Stomach (tissue), 9 donors: ENCODE measurements around the gene VIPR2. TPM values are rescaled to one million over a fixed set of nuclear protein-coding genes. Genes with fewer than 3 reads are reported as not detected.
A peak's percentile ranks its signal among the peaks of the same experiment; 100 is the strongest.

Experiments
- DNase-seq, 2 donors: peaks; one replicate each; pipeline versions ENCODE4 v3.0.0 to v3.0.0-alpha.2; 2013 to 2019
- H3K27ac ChIP-seq, 5 donors: fragments of 200-600 bp in 4 of 5; sonication (generic) in 4 of 5; one replicate each; pipeline ENCODE4 v1.5.1; 2013 to 2019; ENCODE audit warnings: mild to moderate bottlenecking in 1 of 5, moderate library complexity in 1 of 5
- H3K27me3 ChIP-seq, 3 donors: fragments of 200-600 bp; sonication (generic); one replicate each; pipeline ENCODE4 v1.5.1; 2017 to 2019; ENCODE audit warnings: mixed run types in 1 of 3
- H3K36me3 ChIP-seq, 4 donors: fragments of 200-600 bp; sonication (generic); 1 replicate in 3 of 4; 2 replicates in 1 of 4; pipeline ENCODE4 v1.5.1; 2016 to 2019
- H3K4me1 ChIP-seq, 4 donors: fragments of 200-600 bp; sonication (generic); one replicate each; pipeline ENCODE4 v1.5.1; 2016 to 2019
- H3K4me3 ChIP-seq, 4 donors: fragments of 200-600 bp; sonication (generic) in 3 of 4; one replicate each; pipeline ENCODE4 v1.5.1; 2016 to 2019; ENCODE audit warnings: mild to moderate bottlenecking in 1 of 4
- H3K9me3 ChIP-seq, 4 donors: fragments of 200-600 bp; sonication (generic); one replicate each; pipeline ENCODE4 v1.5.1; 2016 to 2019
- EP300 ChIP-seq: sonication (generic); formaldehyde crosslinking; IDR thresholded peaks from one replicate; pipeline ENCODE4 v1.6.1; 2017; ENCODE audit warnings: antibody characterized with exemption
- POLR2A ChIP-seq, 4 donors: fragments of 450-650 bp; IDR thresholded peaks; one replicate each; pipeline ENCODE4 v1.6.1; 2016; ENCODE audit warnings: antibody characterized with exemption in 4 of 4, control low read depth in 2 of 4, mild to moderate bottlenecking in 1 of 4, moderate library complexity in 1 of 4
- POLR2AphosphoS5 ChIP-seq, 3 donors: sonication (generic); formaldehyde crosslinking; IDR thresholded peaks; one replicate each; pipeline ENCODE4 v1.6.1; 2016; ENCODE audit warnings: antibody characterized with exemption in 3 of 3
- WGBS, 5 donors: extraction: QIAGEN DNeasy Blood & Tissue Kit in 3 of 5; methylation state at CpG; one replicate each; pipeline versions ENCODE4 v1.1.5 to v1.1.7; 2013 to 2018; 5-methylcytosine and 5-hydroxymethylcytosine counted together
- intact Hi-C: fragments of 100-400 bp; cut with DNase I; formaldehyde crosslinking; loops from one replicate; pipeline ENCODE4 v1.15.1; 2023; ENCODE audit warnings: low total_unique reads
- polyA plus RNA-seq, 3 donors: library from polyadenylated mRNA; stranded (reverse); fragments of 200-250 nt; gene quantifications; one replicate each; pipeline ENCODE4 v1.2.3, GENCODE V29; 2013
- total RNA-seq, 5 donors: library from RNA; depleted of rRNA; stranded (reverse); fragments of >200 nt; gene quantifications; one replicate each; pipeline versions ENCODE4 v1.1.0 to v1.2.3, GENCODE V29; 2014 to 2016
- TF ChIP-seq, protein P1 (sequence below), 7 experiments: fragments of 450-650 bp in 4 of 7; fragments of 200-600 bp in 3 of 7; sonication (generic) in 3 of 7; IDR thresholded peaks; one replicate each; pipeline ENCODE4 v1.5.1; 2016 to 2019; ENCODE audit warnings: antibody characterized with exemption in 7 of 7, control low read depth in 2 of 7, mild to moderate bottlenecking in 1 of 7
- donor health status: healthy with polysubstance abuse.
- donor health status: Bipolar disorder and iron deficiency.
- donor health status: healthy.

Gene VIPR2
- total and polyA plus RNA-seq, 8 donors = 1.2 to 25.4 (median 4.6) TPM

DNA sequence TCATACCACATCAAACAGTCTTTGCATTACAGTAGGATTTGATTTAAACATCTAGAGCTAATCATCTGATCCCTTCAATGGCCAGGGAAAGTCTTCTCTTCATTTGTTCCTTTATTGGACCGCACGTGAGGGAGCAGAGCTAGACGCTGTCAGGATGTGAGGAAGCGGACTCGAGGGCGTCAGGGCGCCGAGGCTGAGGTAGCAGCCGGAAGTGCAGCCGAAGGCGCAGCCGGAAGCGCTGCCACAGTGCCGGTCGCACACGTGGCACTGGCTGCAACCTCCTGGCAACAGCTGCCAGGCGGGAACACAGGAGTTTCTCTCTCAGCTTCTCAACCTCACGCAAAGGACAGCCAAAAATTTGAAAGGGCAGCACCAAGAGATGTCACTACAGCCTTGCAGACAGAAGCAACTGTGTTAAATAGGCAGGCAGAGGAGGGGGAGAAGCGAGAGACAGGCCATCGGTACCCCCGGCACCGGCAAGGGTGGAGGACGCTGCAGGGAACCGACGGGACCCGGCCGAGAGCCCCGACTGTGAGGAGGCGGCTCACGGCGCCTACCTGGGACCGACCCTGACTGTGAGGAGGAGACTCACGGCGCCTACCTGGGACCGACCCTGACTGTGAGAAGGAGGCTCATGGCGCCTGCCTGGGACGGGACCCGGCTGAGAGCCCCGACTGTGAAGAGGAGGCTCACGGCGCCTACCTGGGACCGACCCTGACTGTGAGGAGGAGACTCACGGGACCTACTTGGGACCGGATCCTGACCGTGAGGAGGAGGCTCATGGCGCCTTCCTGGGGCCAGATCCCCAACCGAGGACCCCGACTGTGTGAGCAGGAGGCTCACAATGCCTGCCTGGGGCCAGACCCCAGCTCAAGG is 32.3 kb downstream of the VIPR2 start:
- Histone ChIP-seq H3K4me1 (peaks cover 4 to 55% (median 29%) of the 10 kb centered on the region in 4 donors), H3K27me3 (peaks cover 0 to 19% (median 9%) of the 10 kb centered on the region in 3 donors), H3K36me3 (no peaks in the 10 kb centered on the region), H3K27ac (no peak overlapping the region), H3K4me3 (no peak overlapping the region), H3K9me3 (no peaks in the 10 kb centered on the region)
- DNase-seq = no peak
- 54 to 86% (median 65%) methylated on average over 36 to 48 of the region's 48 CpGs for WGBS, 5 donors
- TF ChIP-seq POLR2A (IDR thresholded peaks at IDR 0.05) (no peak), EP300 (no peak), POLR2AphosphoS5 (IDR thresholded peaks at IDR 0.05) (no peak)
- TF ChIP-seq, protein P1, sequence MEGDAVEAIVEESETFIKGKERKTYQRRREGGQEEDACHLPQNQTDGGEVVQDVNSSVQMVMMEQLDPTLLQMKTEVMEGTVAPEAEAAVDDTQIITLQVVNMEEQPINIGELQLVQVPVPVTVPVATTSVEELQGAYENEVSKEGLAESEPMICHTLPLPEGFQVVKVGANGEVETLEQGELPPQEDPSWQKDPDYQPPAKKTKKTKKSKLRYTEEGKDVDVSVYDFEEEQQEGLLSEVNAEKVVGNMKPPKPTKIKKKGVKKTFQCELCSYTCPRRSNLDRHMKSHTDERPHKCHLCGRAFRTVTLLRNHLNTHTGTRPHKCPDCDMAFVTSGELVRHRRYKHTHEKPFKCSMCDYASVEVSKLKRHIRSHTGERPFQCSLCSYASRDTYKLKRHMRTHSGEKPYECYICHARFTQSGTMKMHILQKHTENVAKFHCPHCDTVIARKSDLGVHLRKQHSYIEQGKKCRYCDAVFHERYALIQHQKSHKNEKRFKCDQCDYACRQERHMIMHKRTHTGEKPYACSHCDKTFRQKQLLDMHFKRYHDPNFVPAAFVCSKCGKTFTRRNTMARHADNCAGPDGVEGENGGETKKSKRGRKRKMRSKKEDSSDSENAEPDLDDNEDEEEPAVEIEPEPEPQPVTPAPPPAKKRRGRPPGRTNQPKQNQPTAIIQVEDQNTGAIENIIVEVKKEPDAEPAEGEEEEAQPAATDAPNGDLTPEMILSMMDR (IDR thresholded peaks at IDR 0.05) = no peak
- intact Hi-C loops = no loop called here

DNA sequence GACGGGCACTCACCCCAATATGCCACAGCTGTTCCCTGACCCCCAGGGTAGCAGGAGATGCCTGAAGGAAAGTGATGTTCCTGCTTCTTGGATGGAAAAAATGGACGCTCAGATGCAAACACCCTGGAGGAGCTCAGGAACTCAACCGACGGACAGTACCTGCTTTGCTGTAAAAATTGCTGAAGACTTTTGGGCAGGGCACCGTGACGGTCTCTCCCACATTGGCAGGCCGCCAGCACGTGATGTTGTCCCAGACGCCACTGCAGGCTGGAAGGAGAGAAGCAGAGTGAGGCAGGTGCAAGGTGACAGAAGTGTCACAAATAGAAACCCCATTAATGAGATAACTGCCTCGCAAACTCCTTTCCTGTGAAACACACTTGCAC is 35.0 kb downstream of the VIPR2 start:
- H3K27me3 ChIP-seq = peaks cover 0 to 22% (median 9%) of the 10 kb centered on the region in 3 donors
- DNase-seq = no peak

DNA sequence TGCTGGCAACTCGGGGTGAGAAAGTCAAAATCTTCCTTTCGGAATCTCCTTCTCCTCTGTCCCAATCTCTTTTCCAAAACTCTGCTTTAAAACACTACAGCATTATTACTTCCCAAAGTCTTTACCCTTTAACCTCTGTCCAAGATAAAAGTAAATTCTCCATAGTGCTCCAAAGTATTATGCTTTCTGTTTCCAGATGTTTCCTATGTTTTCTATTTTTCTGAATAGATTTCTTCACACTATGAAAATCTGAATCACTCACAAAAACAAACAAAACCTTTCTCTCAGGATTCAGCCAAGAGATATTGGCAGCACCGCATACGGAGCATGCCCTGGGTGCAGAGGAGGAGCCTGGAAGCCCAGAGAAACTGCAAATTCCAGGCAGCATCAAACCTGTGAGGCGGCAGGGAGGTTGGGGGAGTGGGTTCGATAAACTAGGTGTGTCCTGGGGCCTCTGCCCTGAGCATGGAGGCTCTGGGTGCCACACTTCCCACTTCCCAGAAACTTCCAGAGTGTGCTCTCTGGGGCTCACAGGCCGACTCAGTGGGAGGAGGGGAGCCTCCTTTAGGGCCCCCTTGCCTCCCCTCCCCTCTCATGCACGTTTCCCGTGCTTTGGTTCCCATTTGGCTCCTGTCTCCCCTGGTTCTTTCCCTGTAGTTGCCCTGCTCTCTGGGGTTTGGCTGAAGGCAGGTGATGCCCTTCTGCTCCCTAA is 35.6 kb downstream of the VIPR2 start:
- H3K36me3 ChIP-seq = no peaks in the 10 kb centered on the region
- H3K4me1 ChIP-seq = peaks cover 4 to 51% (median 29%) of the 10 kb centered on the region in 4 donors
- no peaks in the 10 kb centered on the region for H3K9me3 ChIP-seq
- TF ChIP-seq EP300 (no peak), POLR2A (IDR thresholded peaks at IDR 0.05) (no peak), POLR2AphosphoS5 (IDR thresholded peaks at IDR 0.05) (no peak)
- TF ChIP-seq, protein P1 (IDR thresholded peaks at IDR 0.05) = no peak
- 41 to 57% (median 50%) methylated on average over 9 of the region's 9 CpGs for WGBS, 5 donors
- peaks cover 0 to 22% (median 9%) of the 10 kb centered on the region in 3 donors for H3K27me3 ChIP-seq
- no peak for DNase-seq
- peak overlapping the region in 2 of 5 donors; percentile 52 to 83 for H3K27ac ChIP-seq
- intact Hi-C loops = no loop called here
- H3K4me3 ChIP-seq = no peak overlapping the region

More for the DNA sequence above, 35.0 kb downstream of the VIPR2 start:
- 57 to 69% (median 62%) methylated on average over 10 of the region's 10 CpGs for WGBS, 5 donors
- no peaks in the 10 kb centered on the region for H3K9me3 ChIP-seq
- intact Hi-C loops = no loop called here
- H3K4me3 ChIP-seq = no peak overlapping the region
- no peak for TF ChIP-seq POLR2A (IDR thresholded peaks at IDR 0.05)
- no peak for TF ChIP-seq EP300
- TF ChIP-seq, protein P1 (IDR thresholded peaks at IDR 0.05) = no peak
- TF ChIP-seq POLR2AphosphoS5 (IDR thresholded peaks at IDR 0.05) = no peak
- H3K27ac ChIP-seq = peak overlapping the region in 1 of 5 donors; percentile 52
- H3K4me1 ChIP-seq = peaks cover 4 to 56% (median 31%) of the 10 kb centered on the region in 4 donors
- H3K36me3 ChIP-seq = no peaks in the 10 kb centered on the region

DNA sequence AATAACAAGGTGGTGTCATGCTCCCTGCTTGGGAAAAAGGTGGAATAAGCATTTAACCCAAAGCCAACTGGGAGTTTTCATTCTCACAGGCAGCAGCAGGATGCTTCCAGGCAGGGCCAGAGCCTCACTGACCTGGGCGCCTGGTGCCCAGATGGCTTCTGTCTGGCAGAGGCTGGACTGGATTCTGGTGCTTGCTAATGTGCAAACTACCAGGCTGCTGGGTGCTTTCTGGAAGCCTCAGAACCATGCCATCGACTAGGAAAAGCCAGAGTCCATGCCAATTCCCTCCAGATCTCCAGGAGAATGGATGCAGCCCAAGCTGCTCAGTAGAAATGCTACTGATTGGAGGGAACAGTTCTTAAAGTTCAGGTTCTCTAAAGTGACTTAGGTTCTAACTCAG is 36.2 kb downstream of the VIPR2 start:
- H3K9me3 ChIP-seq = no peaks in the 10 kb centered on the region
- H3K27ac ChIP-seq = peak overlapping the region in 2 of 5 donors; percentile 43 to 83
- TF ChIP-seq, protein P1 (IDR thresholded peaks at IDR 0.05) = no peak
- TF ChIP-seq POLR2AphosphoS5 (IDR thresholded peaks at IDR 0.05) = no peak
- TF ChIP-seq POLR2A (IDR thresholded peaks at IDR 0.05) = no peak
- no peak for TF ChIP-seq EP300
- H3K4me1 ChIP-seq = peaks cover 4 to 47% (median 26%) of the 10 kb centered on the region in 4 donors
- intact Hi-C loops = no loop called here
- H3K36me3 ChIP-seq = no peaks in the 10 kb centered on the region
- DNase-seq = no peak
- H3K27me3 ChIP-seq = peaks cover 0 to 22% (median 9%) of the 10 kb centered on the region in 3 donors
- no peak overlapping the region for H3K4me3 ChIP-seq
- WGBS, 5 donors = 67 to 81% (median 78%) methylated on average over 2 of the region's 2 CpGs
